CD4-positive, alpha-beta T cell treated with Interleukin-21 for 1 hour (primary cell): ENCODE results near the gene PIR.

Experiments used
- DNase-seq: peaks from one replicate; pipeline ENCODE4 v3.0.0-alpha.2; 2020

The PIR gene

GRCh38 chrX:15475486-15475885, 17.6 kb downstream of the PIR start:
- DNase-seq, result no peak

DNA sequence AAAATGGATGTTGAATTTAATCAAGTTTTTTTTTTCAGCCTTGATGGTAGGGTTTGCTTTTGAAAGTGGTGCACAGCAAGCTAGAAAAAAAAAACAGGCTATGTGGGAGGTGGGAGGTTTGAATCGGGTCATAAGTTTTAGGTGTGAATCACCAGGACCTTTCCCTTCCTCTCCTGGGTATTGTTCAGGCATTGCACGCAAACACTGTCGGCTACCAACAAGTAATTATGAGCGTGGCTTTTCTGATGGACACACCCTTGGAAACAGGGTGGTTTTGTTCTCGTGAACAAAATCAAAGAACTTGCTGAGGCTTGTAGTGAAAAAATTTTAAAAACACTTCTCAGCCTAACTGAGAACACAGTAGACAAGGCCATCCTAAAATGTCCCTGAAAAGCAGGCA, 18.1 kb downstream of the PIR start:
- no peak for DNase-seq

DNA sequence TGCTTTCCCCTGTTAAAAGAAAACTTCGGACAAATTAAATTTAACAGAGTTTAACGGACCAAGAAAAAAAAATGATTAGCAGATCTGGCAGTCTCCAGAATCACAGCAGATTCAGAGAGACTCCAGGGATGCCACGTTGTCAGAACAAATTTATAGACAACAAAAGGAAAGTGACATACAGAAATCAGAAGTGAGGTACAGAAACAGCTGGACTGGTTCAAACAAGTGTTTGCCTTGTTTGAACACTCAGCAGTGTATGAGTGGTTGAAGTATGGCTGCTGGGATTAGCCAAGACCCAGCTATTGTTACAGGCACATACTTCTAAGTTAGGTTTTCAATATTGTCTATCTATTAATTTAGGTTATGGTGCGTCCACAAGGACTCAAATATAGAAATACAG, 19.1 kb downstream of the PIR start:
- DNase-seq, result no peak

DNA sequence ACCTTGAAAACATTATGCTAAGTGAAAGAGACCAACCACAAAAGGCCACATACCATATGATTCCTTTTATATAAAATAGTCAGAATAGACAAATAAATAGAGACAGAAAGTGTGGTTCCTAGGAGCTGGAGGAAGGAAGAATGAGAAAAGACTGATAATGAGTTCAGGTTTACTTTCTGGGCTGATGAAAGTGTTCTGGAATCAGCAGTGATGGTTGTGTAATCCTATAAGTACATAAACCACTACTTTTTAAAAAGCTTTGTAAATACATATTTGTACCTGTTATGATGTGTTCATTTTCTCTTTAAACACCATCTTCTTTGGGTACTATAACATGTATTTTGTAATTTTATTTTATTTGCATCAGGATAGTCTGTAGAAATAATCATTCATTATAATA, 20.6 kb downstream of the PIR start:
- no peak for DNase-seq

- DNase-seq, result peak; percentile 47
Observed at GRCh38 chrX:15471028-15471427, 22.1 kb downstream of the PIR start.

- no peak for DNase-seq
Observed at GRCh38 chrX:15469613-15470012, 23.5 kb downstream of the PIR start.

- DNase-seq, result peak; percentile 0
Observed at GRCh38 chrX:15468036-15468435, 25.1 kb downstream of the PIR start.

- no peak for DNase-seq
Observed at GRCh38 chrX:15465896-15466651, 27.1 kb downstream of the PIR start.

DNA sequence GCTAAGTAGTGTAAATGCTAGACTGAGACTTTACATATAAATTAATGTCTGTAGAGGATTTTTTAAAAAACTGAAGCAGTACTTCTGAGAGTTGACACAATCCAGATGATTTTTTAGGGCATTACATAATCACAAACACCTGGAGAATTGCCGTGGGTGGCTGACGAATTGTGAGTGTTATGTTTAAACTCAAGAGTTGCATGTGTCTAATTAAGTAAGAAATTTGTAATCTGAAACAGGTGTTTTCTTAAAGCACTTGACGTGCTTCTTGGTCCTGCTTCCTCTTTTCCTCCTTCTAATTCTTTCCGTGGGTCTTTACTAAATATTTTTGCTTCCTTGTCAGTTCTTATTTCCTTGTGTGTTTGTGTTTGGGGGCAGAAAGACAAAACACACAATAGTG, 27.8 kb downstream of the PIR start:
- no peak for DNase-seq

GRCh38 chrX:15464704-15465103, 28.4 kb downstream of the PIR start:
- no peak for DNase-seq

DNA sequence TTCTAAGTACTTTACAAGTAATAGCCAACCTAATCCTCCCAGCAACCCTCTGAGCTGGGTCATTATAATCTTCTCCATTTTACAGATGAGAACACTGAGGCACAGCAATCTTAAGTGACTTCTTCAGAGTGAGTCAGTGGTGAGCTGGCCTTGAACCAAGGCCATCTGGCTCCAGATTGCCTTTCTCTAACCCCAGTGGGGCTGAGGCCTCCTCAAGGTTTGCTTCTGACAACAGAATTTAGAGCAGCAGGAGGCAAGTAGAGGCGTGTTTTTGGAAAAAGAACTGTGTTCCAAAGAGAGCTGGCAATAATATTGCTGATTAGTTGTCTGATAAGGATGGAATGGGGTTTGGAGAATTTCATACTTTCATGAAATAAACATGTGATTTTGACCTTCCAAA, 41.2 kb downstream of the PIR start:
- no peak for DNase-seq

DNA sequence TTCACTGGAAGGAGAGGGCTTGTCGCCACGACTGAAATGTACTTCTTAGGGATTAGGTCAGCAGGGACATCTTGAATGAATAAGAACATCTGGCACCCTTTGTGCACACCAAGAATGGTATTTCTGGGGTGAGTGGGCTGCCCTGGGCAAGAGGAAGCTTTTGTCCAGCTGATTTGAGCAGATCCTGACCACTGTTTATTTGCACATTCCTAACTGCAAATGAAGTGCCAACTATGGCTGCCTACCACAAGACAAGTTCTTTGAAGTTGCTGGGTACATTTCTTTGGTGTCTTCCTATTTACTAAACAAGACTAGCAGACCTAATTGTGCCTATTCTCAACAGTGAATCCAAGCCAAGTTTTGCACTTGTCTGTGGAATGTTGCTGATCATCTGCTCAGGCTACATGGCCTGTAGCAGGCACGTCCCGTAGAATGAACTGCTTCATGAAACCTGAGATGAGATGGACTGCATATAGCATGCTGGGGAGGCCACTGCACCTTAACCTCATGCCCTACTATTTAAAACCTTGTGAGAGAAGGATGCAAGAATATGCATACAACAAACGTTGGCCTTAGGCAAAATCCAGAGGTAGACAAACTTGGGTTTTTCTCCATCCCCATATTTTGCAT, 45.0 kb downstream of the PIR start:
- no peak for DNase-seq

DNA sequence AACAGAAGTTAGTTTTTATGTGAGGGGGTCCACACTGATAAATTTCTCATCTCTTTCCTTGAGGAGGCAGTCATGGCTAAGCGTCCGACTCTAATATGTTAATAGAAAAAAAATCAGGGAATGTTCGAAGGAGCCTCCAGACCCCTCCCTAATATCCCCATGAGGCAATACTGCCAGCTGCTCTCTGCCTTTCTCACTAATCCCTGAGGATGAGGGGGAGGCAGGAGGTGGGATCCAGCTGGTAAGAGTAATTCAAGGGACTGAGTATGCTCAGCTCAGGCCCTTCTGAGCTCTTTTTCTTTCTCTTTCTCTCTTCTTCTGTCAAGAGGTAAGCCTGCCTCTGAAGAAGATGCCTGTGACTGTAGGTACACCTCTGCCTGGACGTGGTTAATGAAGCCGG, 51.7 kb downstream of the PIR start:
- no peak for DNase-seq

DNA sequence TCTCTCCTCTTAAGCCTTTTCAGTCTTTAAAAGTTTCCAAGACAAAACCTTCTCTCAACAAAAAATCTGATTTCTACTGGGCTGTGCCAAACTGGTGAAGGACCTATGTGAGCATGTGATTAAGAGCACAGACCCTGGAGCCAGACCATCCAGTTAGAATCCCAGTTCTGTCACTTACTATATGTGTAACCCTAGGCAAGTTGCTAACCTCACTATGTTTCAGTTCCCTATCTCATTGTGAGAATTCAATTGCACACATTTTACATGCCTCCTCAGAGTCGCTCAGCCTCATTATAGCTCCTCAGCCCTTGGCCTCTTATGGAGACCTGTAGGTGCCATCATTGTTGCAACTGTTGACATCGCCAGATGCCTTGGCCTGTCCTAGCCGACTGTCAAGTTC, 54.8 kb downstream of the PIR start:
- DNase-seq, result no peak

- no peak for DNase-seq
Observed at GRCh38 chrX:15437724-15438123, 55.4 kb downstream of the PIR start.

DNA sequence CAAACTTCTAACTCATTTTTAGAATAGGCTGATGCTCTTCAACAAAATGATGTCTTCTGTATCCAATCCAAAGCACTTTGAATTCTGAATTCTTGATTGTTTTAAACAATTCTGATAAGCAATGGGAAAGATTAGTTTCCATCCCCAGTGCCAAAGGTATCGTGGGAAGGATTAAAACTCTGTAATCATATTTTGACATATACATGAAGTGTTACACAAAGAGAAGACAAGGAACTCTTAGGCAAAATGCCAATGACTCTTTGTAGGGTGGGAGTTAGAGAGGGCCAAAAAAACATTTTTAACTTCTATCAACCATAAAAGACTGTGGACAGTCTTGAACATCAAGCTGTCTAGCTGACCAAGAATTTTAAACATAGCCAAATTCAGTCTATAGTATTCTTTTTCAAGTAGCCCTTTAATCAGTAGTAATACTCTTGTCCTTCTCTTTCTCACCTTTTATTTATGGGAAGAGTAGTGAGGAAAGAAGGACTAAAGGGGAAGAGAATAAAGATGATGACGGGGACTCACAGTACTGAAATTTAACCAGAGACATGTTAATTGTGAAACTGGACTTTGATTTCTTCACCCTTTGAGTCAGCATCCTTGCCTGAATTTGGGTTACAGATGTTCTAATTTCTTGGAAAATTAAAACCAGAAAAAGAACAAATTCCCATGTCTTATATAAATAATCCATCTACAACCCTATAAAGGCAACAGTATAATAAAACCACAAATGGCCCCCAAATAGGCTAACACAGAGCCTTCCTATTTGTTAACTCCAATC, 57.1 kb downstream of the PIR start:
- DNase-seq, result no peak

GRCh38 chrX:15434205-15434604, 58.9 kb downstream of the PIR start:
- no peak for DNase-seq

DNA sequence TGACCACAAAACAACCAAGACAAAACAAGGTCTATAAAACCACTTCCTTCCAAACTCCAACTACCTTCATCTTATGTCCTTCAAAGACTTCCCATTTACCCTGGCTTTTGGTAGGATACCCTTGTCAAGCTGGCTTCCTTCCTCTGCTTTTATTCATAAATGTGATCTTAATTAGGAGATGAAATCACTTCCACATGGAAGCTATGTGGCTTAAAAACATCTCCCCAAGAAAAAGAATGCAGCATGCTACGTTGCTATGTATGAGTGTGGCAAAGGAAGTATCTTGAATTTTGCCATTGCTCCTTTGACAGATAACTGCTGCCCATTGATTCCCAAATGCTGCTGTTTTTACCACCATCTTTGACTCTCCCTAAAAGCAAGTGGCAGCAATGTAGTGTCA, 62.5 kb downstream of the PIR start:
- DNase-seq, result no peak

GRCh38 chrX:15430076-15430475, 63.1 kb downstream of the PIR start:
- no peak for DNase-seq

DNA sequence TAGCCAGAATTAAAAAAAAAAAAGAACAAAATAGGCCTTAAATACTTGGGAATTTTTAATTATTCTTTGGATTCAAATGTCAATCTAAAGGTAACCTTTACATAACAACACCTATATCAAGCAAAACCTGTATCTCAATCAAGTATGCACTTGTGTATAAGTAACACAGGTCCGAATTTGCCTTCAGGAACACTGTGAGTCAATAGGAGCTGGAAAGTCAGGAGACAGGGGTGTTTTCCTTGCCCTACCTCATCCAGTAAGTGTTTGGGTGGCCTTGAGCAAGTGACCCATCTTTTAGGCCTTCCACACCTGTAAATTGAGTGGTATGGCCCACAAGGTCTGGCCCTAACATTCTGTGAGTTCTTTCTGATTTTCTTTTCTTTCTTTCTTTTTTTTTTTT, 68.1 kb downstream of the PIR start:
- DNase-seq, result no peak

DNA sequence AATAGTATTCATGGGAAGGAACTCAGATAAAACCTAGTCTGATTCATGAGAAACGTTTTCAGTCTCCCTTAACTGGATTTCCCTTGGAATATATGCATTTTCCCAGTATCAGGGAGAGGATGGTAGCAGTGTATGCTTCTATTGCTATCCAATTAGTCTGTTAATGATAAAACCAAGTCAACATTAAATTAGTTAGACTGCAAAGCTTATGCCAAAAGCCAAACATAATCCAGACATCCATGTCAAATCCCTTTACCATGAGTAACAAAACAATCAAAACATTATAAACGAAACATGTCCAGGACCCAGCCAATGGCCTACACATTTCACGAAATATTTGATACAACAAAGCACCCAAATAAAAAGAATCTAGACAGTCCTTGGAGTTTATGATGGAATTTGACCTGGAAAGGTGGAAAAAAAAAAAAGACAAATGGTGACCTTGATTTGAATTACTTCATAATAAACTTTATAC, 74.4 kb downstream of the PIR start:
- DNase-seq, result no peak

- DNase-seq, result no peak
Observed at GRCh38 chrX:15418041-15418706, 75.0 kb downstream of the PIR start.
